ENCODE measurements around the gene LASP1.

The LASP1 gene

DNA sequence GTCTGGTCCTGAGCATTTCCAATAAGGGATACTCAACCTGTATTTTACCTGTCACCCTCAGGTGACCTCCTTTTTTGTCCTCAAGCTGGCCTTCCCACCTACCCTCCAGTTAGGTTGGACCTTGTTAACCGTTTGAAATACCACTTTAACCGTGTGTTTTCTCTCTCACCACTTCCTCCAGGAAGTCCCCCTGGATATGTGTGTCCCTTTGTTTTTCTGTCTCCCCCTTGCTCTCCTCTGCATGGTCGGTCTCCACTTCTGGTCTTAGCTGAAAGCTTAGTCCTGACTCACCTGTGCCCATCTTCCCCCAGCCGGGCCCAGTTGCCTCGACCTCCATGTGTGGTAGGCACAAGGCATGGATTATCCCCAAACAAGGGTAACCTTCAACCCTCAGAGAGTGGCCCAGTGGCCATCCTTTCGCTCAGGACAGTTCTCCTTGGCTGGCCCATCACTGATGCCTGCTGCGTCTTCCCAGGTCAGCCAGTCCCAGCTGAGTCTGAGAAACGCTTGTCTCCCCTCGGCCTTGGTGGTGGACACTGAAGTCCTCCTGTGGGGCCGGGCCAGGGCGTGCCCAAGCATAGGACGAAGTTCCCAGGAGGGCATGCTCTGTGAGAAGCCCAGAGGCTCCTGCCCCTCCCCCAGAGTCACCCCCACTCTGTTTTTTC, 20.0 kb downstream of the LASP1 start:
- ATAC-seq: no peak

DNA sequence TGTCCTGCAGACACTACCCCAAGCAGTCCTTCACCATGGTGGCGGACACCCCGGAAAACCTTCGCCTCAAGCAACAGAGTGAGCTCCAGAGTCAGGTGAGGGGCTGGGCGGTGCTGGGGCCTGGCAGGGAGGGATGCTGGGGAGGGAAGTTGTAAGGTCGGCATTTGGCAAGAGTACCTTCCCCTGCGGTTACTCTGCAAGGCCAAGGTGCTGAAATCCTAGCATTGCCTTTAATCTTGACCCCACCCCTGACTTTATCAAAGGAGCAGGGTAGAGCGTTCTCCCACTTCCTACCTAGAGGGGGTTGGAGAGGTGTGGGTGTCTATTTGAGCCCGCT, 20.5 kb downstream of the LASP1 start:
- no peak for ATAC-seq

- ATAC-seq: no peak
Observed at GRCh38 chr17:38891441-38891840, 21.6 kb downstream of the LASP1 start.

- no peak for ATAC-seq
Observed at GRCh38 chr17:38892083-38892482, 22.2 kb downstream of the LASP1 start.

DNA sequence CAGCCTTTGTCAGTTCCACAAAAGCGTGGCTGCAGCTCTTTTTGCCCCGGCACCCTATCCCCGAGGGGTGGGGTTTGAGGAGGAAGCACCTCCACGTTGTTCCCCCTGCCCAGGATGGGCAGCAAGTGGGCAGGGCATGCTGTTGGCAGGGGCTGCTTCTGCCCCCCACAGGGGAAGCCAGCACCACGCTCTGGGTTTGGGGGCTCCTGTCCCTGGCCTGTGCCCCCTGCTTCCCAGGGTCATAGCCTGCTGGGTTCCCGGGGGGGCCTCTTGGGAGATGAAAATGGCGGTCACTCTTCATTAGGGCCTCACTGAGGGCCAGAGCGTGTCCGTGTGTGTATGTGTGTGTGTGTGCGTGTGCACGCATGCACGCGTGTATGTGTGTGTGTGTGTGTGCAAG, 22.8 kb downstream of the LASP1 start:
- no peak for ATAC-seq

DNA sequence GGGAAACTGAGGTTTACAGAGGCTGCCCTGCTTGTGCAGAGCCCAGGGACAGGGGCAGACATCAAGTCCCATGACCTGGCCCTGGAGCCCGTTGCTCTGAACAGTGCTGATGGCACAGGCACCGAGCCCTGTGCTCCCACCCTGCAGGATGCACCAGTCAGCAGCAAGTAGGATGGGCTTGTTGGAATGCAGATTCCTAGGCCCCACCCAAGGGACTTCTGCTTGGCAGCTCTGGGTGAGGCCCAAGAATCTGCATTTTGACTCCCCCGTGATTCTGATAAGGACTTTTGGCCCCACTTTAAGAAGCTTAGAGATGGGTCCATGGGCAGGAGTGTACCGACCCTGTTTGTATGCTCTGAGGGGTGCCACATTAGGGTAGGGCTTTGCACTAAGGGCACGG, 23.3 kb downstream of the LASP1 start:
- ATAC-seq: no peak

- ATAC-seq: peak; percentile 31 to 37
Observed at GRCh38 chr17:38893607-38894006, 23.7 kb downstream of the LASP1 start.

GRCh38 chr17:38894276-38894675, 24.4 kb downstream of the LASP1 start:
- ATAC-seq: no peak

GRCh38 chr17:38896346-38896954, 26.6 kb downstream of the LASP1 start:
- ATAC-seq: no peak

DNA sequence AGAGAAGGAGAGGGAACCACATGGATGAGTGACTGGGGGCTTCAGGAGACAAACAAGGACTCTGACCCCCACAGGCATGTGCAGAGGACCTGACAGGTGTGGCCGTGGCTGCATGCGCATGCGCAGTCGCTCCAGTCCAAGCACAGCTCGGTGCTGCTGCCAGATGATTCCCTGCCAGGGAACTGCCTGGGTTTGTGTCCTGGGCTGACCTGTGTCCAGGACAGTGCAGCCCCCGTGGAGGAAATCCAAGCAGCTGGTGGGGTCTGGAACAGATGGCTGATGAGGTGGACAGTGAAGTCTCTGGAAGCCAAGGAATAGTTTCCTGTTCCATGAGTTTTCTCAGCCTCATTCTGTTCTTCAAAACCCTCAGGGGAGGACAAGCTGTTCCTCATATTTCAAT, 27.3 kb downstream of the LASP1 start:
- no peak for ATAC-seq

DNA sequence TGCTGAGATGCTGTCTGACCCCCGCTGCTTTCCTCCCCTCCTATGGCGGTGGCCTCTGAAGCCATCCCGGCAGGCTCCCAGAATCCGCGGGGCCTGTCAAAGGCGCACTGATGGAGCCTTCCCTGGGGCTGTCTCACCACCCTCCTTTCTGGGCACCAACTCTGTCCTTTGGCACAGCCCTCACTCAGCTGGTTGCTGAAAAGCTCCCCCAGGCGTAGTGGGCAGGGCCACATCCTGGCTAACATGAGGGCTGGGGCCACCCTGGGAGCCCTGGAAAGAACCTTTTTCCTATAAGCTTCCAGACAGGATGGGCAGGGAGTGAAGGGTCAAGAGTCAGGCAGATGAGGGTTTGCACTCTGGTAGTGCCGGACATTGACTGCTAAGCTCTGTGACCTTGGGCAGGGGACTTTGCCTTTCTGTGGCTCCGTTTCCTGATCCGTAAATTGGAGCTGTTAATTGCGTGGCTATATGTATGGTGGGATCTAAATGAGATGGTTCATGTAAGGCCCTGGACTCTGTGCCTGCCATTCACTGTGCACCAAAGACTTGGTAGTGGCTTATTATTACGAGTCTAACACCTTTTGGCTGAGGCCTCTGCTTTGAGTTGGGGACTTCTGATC, 27.9 kb downstream of the LASP1 start:
- no peak for ATAC-seq

GRCh38 chr17:38898291-38898679, 28.4 kb downstream of the LASP1 start:
- peak; percentile 14 to 19 for ATAC-seq

GRCh38 chr17:38898812-38899348, 29.0 kb downstream of the LASP1 start:
- ATAC-seq: peak; percentile 94 to 96

GRCh38 chr17:38899421-38899820, 29.6 kb downstream of the LASP1 start:
- ATAC-seq: no peak

DNA sequence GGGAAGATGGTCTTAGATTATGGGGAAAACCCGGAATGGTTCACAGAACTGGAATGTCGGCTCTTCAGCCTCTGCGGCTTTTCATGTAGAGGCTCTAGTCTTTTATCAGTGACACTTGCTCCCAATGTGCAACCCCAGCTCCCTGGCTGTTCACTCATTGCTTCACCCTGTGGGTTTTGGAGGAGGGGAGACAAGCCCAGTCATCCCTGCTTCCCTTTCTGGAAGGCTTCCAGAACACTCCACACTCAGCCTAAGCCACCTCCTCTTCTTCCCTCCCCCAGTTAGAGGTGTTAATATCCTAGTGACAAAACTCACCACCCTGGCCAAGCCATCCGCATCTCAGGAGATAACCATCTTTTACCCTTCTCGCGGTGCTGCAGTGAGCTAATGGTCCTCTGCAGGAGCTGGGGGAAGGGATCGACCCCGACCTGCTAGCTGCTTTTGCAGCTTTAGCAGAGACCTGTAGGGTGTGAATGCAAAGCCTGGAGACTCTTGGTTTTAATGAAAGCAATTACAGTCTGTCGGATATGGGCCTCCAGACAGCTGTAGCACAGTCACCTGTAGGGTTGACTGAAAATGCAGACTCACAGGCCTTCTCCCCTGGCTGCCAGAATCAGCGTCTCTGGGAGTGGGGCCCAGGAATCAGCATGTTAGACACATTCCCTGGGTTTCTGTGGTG, 31.3 kb downstream of the LASP1 start:
- ATAC-seq: no peak

- no peak for ATAC-seq
Observed at GRCh38 chr17:38903404-38903803, 33.5 kb downstream of the LASP1 start.

DNA sequence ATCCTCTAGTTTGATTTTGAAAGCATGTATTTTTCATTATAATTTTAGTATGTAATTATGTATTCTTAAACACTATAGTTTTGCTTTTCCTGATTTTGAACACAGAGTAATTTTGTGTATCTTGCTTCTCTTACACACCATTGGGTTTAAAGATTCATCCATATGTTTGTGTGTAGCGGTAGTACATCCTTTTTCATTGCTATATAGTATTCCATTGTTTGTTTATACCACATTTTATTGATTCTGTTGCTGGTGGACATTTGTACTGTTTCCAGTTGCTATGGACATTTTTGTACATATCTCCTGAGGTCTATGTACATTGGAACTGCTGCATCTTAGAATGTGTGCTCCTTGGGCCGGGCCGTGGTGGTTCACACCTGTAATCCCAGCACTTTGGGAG, 35.0 kb downstream of the LASP1 start:
- no peak for ATAC-seq

DNA sequence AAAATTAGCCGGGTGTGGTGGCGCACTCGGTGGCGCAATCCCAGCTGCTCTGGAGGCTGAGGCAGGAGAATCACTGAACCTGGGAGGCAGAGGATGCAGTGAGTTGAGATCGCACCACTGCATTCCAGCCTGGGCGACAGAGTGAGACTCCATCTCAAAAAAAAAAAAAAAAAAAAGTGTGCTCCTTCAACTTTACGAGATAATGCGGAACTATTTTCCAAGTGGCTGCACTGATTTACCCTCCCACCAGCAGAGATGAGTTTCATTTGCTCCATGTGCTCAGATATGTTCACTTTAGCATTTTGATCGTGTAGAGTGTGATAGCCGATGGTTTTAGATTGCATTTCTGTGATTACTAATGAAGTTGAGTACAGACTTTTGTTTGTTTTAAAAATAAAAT, 35.5 kb downstream of the LASP1 start:
- ATAC-seq: no peak

GRCh38 chr17:38906460-38907228, 36.8 kb downstream of the LASP1 start:
- ATAC-seq: no peak

- ATAC-seq: no peak
Observed at GRCh38 chr17:38907930-38908675, 38.2 kb downstream of the LASP1 start.

DNA sequence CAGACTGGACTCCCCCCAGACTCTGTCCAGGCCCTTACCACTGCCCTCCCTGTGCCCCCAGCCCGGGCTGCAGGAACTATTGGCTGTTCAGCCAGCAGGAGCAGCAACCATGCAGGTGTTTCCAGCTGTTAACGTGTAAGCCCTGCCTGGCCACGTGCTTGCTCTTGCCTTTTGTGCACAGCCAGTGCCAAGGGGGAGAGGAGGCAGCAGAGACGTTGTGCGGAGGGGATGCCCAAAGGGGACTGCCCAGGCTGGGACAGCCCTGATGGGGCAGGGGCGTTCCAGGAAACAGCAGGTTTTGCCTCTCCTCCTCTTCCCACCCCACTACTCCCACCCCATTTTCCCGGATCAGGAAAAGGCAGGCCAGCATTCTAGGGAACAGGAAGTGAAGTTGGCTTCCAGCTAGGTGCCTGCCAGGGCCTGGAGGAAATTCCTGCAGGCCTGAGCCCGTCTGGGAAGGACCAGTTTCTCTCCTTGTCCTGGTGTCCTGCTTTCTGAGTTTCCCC, 38.9 kb downstream of the LASP1 start:
- ATAC-seq: peak; percentile 21 to 53

DNA sequence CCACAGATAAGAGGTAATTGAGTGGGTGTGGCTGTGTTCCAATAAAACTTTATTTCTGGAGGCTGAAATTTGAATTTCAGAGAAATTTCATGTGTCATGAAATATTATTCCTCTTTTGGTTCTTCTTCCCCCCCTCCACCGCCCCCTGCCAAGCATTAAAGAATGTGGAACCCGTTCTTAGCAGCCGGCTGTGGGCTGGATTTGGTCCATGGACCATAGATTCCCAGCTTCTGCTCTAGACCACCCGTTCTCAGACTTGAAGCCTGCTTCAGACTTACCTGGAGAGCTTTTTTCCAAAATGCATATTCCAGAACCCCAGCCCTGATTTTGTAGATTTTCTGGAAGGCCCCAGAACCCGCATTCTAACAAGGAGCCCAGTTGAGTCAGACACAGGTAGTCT, 40.5 kb downstream of the LASP1 start:
- ATAC-seq: no peak
